DMS153 (cell line): ENCODE measurements around the gene CNKSR3.

Experiments
- DNase-seq: peaks from one replicate; lab custom pipeline; 2025; lab: John Stamatoyannopoulos, UW

Gene CNKSR3

DNA sequence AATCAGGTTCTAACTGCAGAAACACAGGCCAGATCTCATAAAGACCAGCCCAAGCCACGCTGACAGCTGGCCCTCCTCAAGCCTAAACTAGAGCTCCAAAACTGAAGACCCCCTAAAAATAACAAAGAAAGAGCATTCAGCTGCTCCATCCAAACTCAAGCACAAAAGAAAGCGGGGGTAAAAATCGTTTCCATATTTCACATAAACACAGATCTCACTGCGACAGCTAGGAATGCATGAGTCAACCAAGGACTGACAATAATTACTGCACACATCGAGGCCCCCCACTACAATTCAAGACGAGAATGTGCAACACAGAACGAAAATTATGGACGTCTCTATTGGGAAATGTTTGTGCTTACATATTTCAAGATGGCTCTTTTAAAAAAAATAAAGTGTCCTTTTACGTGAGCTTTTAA lies 31.1 kb downstream of the CNKSR3 start:
- no peak for DNase-seq

DNA sequence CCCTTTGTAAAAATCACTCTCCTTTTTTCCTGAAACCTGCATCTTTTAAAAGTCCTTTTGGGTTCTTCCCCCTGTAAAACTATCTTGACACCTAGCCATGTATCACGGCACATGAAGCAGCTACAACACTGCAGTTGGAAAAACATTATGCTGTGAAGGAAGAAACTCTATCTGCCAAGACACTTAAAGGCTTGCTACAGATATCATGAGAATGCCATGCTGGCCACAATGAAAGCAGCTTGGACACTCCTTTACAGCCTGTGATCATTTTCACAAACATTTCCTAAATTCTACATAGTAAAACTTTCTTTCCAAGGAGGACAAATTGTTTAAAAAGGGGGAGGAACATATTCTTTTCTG lies 31.8 kb downstream of the CNKSR3 start:
- DNase-seq, result no peak

GRCh38 chr6:154478021-154478700 lies 32.3 kb downstream of the CNKSR3 start:
- DNase-seq, result no peak

- no peak for DNase-seq
These were observed 34.0 kb downstream of the CNKSR3 start for GRCh38 chr6:154476494-154476893.

- no peak for DNase-seq
These were observed 35.6 kb downstream of the CNKSR3 start for GRCh38 chr6:154474648-154475428.

GRCh38 chr6:154473324-154473723 lies 37.2 kb downstream of the CNKSR3 start:
- DNase-seq, result no peak

GRCh38 chr6:154471609-154472362 lies 38.7 kb downstream of the CNKSR3 start:
- peak; percentile 98 for DNase-seq

GRCh38 chr6:154469306-154469935 lies 41.1 kb downstream of the CNKSR3 start:
- DNase-seq, result no peak

DNA sequence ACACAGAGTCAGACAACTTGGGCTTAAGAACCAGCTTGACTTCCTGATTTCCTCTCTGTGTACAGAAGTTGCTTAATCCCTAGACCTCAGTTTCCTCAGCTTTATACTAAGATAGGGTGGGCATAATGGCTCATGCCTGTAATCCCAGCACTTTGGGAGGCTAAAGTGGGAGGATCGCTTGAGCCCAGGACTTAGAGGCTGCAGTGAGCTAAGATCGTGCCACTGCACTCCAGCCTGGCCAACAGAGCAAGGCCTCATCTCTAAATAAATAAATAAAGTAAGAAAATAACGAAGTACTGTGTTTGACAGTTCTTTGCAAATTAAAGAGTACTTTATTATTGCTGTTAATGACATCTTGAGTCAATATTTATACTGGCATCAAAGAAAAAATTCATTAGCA lies 41.7 kb downstream of the CNKSR3 start:
- no peak for DNase-seq

DNA sequence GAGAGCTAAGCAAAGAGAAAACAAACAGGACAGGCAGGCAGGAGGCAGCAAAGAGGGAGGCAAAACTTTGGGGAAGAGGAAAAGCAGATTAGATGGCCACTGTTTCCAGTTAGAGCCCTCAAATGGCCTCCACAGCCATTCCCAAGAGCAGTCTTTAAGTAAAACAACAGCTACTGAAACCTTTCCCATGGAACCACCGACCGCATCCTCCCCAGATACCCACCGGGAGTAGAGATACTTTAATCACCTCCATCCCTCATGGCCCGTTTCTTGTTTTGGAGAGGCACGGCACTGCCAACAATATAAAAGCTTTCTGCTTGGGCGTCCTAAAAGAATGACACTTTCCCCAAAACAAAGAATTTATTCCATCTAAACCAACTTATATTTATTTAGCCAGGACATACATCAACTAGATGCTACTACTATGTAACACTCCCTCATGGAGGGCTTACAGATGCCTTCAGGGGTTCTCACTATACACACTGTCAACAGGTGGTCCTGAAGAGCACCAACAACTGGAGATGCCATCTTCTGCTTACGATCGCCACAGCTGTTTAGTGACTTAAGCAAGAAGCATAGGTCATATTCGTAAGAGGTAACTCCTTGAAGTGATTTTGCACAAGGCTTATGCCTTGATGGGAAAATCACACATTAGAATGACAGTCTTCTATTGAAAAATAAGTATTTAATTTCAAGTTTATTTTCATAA lies 43.4 kb downstream of the CNKSR3 start:
- DNase-seq, result no peak

DNA sequence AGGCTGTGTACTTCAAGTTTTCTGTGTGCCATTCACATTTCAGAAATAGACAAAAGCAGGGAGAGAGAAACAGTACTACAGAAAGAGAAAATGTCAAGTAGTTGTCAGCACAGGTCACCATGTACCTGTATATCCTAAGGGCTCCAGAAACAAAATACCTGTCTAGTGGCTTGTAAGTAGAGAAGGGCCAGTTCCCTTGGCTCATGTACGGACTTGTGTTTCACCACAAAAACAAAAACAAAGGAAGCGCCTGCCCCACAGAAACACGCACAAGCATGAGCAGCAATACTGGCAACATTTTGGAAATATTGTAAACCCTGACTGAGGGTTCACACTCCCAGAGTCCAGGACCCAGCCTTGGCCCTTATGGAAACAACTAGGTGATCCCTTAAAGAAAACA lies 44.3 kb downstream of the CNKSR3 start:
- peak; percentile 64 for DNase-seq

DNA sequence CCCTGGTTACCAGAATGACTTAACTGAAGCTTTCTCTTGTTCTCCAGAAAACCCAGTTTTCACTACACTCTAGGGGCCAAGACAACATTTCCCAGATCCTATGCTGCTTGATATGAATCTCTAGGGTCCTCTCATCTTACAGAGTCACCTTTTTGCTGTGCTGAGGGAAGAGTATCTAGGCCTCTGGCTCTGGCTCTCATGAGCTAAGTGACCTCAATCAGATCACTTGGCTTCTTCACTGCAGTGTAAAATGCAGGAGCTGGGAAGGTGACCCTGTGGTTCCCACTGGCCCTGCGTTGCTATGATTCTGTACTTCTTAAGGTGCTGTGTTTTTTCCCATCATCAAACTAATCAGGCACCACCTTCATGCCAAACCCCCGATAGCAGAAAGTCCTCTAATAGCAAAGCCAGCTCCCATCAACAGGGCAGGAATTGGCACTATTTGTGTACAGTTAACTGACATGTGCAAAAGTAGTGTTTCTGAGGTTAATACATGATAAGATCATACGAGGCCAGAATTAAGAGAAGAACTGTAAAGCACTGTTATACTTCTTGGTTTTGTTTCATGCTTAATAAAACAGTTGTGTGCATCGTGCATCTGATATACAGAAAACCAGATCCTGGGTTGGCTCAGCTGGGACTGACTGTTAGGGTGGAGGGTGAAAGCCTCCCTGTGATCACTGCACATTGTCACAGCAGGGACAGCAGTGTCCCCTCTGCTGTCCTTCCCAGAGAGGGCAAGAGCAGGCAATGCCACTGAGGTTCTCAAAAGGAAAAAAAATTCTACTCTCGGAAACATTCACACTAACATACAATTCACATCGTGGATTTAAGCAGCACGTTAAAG lies 46.7 kb downstream of the CNKSR3 start:
- DNase-seq, result no peak

GRCh38 chr6:154462425-154462824 lies 48.1 kb downstream of the CNKSR3 start:
- no peak for DNase-seq

- no peak for DNase-seq
These were observed 49.1 kb downstream of the CNKSR3 start for GRCh38 chr6:154461348-154461747.

DNA sequence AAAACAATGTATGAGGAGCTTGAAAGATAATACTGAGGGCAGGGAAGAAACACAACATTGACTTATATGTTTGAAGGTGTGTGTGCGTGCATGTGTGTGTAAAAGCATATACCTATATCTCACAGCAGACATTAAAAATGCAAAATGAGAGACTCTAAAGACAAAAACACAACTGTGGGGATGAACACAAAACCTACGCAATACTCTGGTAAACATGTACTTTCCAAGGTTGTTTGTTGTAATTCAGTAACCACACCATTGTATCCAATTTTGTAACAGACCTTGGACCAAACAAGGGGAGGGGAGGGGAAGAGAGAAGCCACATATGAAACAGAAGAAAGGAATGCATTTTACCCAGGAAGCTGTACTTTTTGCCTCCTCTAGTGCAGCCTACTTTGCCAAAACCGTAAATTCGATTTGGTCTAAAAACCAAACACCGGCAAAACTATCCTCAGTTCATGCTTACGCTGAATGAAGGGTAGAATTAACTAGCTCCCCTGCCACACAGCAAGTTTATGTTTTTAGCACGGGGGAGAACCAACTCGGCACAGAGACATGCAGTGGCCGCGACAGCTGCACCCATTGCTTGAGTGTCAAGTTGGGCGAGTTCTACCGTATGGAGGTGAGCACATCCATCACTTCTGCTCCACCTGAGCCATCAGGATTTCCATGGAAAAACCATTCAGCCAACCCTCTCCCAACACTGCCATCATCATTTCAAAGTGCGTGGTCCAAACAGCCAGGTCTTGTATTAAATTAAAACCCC lies 50.0 kb downstream of the CNKSR3 start:
- DNase-seq, result no peak

DNA sequence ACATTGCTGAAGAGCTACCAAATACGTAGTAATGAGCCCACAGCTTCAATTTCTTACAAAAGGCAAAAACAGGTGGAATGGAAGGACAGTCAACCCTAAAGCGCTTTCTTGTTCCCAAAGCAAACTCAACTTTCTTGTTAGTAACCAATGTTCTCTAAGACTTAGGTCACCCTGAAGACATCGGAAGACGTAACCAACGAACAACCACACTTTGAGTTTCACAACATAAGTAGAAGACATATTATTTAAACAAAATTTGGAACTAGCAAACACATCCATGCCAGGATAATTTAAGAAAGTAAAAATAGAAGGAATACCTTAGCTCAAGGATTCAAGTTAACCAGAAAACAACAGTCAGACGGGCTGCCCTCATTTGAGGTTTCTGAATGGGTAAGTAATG lies 51.0 kb downstream of the CNKSR3 start:
- DNase-seq, result no peak

- DNase-seq, result no peak
These were observed 51.7 kb downstream of the CNKSR3 start for GRCh38 chr6:154458565-154459470.

- peak; percentile 97 for DNase-seq
These were observed 52.6 kb downstream of the CNKSR3 start for GRCh38 chr6:154457881-154458284.
